Peyer's patch (tissue), 4 donors: ENCODE measurements around the gene B4GALT7.

Experiments
- POLR2A ChIP-seq, 2 donors: fragments of 450-650 bp; IDR thresholded peaks; one replicate each; pipeline ENCODE4 v1.5.1; 2017; ENCODE audit warnings: antibody characterized with exemption in 2 of 2, mild to moderate bottlenecking in 2 of 2, moderate library complexity in 2 of 2
- TF ChIP-seq, protein P1 (sequence below), 6 experiments: fragments of 450-650 bp in 4 of 6; fragments of 200-600 bp in 2 of 6; sonication (generic) in 1 of 6; IDR thresholded peaks; one replicate each; pipeline ENCODE4 v1.5.1; 2017 to 2019; ENCODE audit warnings: antibody characterized with exemption in 6 of 6, mild to moderate bottlenecking in 3 of 6, moderate library complexity in 1 of 6

DNA sequence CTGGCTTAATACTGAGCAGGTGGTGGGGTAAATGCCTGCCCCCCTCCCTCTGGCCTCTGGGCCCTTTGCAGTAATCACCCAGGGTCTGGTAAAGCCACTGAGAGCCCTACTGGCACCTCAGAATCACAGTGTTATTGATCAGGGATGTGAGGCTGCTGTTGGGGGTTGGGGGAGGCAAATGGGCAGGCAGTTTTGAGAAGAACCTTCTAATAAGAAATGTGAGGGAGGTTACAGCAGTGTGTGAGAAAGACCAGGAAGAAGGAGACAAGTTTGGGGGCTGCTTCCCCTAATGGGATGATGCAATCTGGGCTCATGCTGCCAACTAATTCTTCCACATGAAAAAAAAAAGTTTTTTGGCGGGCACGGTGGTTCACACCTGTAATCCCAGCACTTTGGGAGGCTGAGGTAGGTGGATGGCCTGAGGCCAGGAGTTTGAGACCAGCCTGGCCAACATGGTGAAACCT is 3.1 kb upstream of the B4GALT7 start:
- TF ChIP-seq, protein P1, sequence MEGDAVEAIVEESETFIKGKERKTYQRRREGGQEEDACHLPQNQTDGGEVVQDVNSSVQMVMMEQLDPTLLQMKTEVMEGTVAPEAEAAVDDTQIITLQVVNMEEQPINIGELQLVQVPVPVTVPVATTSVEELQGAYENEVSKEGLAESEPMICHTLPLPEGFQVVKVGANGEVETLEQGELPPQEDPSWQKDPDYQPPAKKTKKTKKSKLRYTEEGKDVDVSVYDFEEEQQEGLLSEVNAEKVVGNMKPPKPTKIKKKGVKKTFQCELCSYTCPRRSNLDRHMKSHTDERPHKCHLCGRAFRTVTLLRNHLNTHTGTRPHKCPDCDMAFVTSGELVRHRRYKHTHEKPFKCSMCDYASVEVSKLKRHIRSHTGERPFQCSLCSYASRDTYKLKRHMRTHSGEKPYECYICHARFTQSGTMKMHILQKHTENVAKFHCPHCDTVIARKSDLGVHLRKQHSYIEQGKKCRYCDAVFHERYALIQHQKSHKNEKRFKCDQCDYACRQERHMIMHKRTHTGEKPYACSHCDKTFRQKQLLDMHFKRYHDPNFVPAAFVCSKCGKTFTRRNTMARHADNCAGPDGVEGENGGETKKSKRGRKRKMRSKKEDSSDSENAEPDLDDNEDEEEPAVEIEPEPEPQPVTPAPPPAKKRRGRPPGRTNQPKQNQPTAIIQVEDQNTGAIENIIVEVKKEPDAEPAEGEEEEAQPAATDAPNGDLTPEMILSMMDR (IDR thresholded peaks at IDR 0.05) = no peak
- no peak for TF ChIP-seq POLR2A (IDR thresholded peaks at IDR 0.05)
